ENCODE data around the gene ZBTB8B. TPM values are rescaled to one million over a fixed set of nuclear protein-coding genes. Genes with fewer than 3 reads are reported as not detected.
"Not testable (repeated sequence)": the region's sequence is repeated elsewhere in the genome, so short reads cannot be mapped to it uniquely, and the experiment has no call there.

Gene ZBTB8B
- total RNA-seq, 1 donor from 2014 or later: 0.57 TPM

DNA sequence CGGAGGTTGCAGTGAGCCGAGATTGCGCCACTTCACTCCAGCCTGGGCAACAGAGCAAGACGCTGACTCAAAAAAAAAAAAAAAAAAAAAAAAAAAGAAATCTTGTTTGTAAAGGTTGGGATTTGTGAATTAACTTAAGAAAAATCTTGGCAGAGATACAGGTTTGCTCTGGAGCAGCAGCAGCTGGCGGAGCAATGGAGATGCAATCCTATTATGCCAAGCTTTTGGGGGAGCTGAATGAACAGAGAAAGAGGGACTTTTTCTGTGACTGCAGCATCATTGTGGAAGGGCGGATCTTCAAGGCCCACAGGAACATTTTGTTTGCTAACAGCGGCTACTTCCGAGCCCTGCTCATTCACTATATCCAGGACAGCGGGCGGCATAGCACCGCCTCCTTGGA, 5.6 kb downstream of the ZBTB8B start:
- no peak for DNase-seq (ENCODE audit: low spot score)

DNA sequence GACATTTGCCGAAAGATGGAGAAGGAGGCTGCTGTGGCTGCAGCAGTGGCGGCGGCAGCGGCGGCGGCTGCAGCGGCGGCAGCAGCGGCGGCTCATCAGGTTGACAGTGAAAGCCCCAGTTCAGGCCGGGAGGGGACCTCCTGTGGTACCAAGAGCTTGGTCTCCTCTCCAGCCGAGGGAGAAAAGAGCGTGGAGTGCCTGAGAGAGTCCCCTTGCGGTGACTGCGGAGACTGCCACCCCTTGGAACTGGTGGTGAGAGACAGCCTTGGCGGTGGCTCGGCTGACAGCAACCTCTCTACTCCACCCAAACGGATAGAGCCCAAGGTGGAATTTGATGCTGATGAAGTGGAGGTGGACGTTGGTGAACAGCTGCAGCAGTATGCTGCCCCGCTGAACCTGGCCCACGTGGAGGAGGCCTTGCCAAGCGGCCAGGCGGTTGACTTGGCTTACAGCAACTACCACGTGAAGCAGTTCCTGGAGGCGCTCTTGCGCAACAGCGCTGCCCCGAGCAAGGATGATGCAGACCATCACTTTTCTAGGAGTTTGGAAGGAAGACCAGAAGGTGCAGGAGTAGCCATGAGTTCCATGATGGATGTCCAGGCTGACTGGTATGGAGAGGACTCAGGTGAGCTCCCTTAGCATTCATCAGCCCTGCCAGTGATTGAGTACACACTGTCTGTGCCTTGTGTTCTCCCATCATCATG, 6.3 kb downstream of the ZBTB8B start:
- DNase-seq (ENCODE audit: low spot score): no peak

DNA sequence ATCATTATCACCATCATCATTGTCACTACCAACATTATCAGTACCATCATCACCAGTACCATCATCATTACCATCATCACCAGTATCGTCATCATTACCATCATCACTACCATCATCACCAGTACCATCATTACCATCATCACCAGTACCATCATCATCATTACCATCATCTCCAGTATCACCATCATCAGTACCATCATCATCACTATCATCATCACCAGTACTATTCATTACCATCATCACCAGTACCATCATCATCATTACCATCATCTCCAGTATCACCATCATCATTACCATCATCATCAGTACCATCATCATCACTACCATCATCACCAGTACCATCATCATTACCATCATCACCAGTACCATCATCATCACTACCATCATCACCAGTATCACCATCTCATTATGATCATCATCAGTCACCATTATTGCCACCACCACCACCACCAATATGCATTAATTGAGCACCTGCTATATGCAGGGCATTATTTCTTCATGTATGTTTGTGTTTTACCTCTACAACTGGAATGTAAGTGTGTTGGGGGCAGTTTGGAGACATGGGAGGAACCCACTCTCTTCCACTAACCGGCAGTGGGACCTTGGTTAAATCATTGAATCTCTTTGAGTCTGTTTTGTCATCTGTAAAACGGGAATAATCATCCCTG, 7.0 kb downstream of the ZBTB8B start:
- DNase-seq (ENCODE audit: low spot score): no peak

DNA sequence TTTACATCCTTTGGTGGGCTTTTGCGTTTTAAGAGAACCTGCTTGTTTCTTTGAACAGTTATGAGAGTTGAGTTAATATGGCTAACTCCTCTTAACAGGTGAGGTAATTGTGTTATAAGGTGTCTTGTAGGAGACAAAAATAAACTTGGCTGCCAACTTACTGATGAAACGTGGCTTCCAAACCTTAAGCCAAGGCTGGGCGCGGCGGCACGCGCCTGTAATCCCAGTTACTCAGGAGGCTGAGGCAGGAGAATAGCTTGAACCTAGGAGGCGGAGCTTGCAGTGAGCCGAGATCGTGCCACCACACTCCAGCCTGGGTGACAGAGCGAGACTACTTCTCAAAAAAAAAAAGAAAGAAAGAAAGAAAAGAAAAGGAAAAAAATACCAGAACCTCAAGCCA, 8.1 kb downstream of the ZBTB8B start:
- not testable (repeated sequence) for DNase-seq (ENCODE audit: low spot score)

DNA sequence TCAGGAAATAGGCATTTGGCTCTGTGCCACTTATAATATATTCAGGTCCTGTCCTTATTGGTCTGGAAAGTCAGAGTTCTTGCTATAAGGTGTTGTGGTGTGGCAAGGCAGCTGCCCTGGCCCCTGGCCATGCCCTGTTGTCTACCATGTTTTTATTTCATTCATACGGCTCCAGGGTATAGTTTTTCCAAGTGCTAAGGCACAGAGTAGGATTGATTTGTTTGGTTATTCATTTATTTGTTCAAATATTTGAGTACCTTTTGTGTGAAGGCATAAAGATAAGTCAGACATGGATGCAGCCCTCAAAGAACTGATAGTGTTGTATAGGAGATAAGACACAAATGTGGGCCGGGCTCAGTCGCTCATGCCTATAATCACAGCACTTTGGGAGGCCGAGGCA, 10.1 kb downstream of the ZBTB8B start:
- DNase-seq (ENCODE audit: low spot score): no peak

DNA sequence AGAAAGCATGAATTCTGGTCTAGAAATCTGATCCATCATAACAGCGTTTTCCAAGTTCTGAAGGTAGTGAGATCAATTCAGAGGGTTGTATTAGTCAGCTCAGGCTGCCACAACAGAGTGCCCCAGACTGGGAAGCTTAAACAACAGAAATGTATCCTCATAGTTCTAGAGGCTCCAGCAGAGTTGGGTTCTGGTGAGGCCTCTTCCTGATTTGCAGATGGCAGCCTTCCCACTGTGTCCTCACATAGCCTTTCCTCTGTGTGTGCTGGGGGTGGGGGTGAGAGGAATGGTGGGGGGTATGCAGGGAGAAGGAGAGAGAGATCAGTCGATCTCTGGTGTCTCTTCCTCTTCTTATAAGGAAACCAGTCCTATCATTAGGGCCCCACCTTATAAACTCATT, 15.1 kb downstream of the ZBTB8B start:
- no peak for DNase-seq (ENCODE audit: low spot score)

DNA sequence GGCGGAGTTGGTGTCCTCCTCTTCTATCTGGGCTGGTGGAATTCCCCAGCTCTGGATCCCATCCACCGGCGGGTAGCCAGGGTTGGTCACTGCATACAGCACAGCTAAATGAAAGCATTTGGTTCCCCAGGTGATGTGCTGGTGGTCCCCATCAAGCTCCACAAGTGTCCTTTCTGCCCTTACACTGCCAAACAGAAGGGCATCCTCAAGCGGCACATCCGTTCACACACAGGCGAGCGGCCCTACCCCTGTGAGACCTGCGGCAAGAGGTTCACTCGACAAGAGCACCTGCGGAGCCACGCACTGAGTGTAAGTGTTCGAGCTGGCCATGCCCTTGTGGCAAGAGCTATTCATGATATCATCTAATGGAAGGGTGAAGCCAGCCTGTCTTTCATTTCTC, 15.9 kb downstream of the ZBTB8B start:
- DNase-seq (ENCODE audit: low spot score): no peak

DNA sequence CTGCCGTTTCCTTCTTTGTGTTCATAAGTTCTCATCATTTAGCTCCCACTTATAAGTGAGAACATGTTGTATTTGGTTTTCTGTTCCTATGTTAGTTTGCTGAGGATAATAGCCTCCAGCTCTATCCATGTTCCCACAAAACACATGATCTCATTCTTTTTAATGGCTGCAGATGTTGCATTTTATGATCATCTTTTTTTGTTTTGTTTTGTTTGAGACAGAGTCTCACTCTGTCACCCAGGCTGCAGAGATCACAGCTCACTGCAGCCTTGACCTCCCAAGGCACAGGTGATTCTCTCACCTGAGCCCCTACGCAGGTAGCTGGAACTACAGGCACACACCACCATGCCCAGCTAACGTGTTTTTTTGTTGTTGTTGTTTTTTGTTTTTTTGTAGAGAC, 16.9 kb downstream of the ZBTB8B start:
- not testable (repeated sequence) for DNase-seq (ENCODE audit: low spot score)

DNA sequence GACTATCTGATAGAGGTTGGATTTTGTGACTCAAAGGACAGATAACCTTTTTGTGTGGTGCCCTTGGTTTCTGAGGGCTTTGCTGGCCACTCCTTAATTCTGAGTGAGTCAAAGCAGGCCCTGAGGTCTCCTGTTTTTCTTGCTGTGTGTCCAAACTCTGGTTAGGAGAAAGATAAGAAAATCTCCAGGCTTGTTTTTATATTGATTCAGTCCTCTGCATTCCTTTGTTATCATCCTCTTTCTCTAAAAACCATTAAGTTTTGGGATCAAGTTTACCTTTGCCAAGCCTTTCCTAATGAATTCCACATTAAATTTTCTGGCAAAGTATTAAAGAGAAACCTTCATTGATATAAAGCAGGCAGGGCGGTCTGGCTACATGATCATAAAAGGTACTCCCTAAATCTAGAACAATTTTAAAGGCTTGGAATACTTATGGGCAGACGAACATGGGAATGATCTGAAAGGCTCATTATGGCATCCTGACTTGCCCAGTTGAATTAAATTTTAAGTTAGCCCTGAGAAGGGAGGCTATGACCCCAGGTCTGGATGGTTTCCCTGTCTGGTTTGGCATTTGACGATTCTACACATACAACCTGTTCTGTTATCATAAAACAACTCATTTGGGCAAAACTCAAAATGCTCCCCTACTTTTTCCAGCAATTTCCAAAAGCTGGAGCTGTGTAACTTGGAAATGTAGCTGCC, 20.8 kb downstream of the ZBTB8B start:
- DNase-seq (ENCODE audit: low spot score): no peak

DNA sequence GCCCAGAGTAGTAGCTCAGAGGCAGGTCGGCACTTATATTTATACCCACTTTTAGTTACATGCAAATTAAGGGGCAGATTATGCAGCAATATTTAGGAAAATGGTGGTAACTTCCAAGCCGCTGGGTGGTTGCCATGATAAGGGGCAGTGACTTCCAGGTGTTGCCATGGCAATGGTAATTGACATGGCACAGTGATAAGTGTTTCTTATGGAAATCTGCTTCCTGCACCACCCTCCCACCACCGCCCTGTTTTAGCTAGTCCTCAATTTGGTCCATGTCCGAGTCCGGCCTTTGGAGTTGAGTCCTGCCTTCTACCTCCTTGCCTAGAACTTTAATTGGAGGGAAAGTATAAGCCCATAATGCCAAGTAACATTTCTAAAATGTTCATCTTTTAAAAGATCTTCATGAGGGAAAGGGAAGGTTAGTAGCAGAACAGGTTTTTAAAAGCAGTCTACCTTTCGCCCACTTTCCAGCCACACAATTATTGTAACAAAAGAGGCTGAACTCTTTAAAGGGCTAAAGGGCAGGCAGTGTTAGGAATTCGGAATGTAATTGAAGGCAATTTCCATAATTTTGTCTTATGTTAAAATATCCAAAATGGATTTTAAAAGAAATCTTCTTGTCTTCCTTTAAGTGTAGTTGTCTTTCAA, 21.7 kb downstream of the ZBTB8B start:
- DNase-seq (ENCODE audit: low spot score): no peak

DNA sequence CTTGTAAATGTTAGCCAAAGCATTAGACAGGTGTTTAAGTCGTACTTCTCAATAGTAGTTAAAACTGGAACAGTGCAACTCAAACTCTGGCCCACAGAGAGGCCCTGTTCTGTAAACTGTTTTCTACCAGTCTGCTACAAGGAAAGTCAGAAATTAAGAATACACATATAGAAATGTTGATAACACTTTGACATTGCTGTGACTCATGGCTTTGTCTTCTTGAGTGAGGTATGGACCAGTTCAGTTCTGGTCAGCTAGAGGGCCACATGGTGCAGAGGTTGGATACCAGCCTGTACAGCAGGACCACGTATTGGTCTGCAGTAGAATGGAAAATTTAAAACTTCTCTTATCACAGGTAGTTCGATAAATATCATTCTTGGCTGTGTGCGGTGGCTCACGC, 22.3 kb downstream of the ZBTB8B start:
- DNase-seq (ENCODE audit: low spot score): no peak

DNA sequence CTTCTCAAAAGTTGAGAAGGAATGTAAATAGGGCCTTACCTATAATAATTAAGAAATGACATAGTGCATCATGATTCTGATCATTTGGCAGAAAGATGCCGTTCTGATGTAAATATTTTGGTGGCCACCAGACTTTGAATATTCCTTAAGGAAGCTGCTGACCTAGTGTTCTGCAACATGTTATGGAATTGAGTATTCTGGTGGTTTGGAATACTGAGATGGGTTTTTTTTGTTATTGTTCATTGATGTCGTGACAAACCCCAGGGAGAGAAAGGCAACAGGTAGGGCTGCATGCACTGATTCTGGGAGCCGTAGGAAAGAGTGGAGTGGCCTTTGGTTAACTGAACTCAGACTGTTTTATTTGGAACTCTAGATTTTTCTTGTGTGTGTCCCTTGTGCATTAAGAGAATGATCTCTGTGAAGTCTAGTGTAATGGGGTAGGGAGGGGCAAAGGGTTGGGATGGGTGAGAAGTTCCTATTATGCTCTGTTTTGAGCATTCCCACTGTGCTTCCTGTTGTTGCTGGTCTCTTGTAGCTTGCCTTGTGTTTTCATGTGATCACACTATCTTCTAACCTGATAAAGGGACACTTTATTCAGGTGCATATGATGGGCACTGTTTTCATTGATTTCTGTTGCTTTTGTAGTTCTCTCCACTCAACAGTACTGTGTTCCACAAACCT, 25.0 kb downstream of the ZBTB8B start:
- no peak for DNase-seq (ENCODE audit: low spot score)

DNA sequence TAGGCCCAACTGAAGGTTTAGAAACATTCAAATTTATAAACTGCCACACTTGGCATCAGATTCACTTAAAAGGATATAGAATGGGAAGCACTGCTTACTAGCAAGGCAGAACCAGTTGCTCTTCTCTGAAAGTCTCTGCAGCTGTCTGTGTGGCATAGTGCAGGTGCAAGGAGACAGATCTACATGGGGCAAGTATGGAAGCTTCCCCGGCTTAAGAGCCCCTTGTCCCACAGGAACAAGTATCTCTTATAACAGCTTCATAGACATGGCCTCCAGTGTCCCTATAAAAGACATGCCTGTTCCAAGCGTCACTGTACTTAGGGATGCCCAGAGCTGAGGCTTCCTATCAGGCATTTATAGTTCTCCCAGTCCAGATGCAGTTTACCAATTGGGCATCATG, 26.5 kb downstream of the ZBTB8B start:
- DNase-seq (ENCODE audit: low spot score): no peak

DNA sequence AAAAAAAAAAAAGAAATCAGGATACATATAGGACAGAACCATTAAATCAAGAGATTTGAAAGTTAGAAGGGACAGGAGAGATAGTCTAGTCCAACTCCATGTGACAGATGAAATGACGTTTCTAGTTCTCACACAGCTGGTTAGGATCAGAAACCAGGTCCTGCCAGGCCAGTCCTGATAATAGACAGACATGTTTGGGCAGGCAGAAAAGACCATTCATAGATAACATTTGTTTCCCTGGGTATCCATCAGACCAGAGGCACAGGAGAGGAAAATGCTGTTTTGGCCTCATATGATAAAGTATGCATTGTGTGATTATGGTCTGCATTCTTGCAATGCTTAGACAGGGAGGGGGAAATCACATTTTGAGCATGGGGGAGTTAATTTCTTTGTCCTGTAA, 29.3 kb downstream of the ZBTB8B start:
- no peak for DNase-seq (ENCODE audit: low spot score)

DNA sequence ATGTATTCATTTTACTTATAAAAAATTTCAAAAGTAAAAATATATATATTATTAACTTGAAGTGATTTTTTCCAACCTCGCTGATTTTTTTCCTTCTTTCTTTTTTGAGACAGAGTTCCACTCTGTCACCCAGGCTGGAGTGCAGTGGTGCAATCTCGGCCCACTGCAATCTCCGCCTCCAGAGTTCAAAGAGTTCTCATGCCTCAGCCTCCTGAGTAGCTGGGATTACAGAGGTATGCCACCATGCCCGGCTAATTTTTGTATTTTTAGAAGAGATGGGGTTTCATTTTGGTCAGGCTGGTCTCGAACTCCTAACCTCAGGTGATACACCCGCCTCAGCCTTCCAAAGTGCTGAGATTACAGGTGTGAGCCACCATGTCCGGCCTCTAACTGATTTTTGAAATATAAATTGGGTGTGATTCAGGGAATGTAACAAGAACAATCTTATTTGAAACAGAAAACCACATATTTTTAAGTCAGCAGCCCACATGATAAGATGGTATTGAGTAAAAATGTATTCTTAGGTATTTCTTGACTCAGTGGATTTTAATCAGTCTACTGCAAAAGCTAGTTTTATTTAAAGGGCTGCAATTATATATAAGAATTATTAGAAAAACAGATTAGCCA, 30.0 kb downstream of the ZBTB8B start:
- no peak for DNase-seq (ENCODE audit: low spot score)

DNA sequence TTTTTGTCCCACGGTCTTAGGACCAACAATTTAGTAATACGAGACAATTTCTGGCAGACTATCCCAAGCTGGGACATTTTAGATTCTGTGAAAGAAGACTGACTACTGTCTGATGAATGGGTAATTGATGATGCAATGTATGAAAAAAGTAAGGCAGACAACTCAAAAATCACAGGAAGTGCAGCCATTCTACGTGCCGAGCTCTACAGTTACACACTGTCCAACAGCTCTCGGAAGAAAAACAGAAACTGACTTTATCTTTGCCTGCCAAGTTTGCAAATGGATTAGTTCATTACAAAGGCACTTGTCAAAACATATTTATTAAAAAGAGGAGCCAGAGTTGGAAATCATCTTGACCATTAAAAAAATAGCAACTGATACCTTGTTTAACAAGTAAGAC, 31.3 kb downstream of the ZBTB8B start:
- DNase-seq (ENCODE audit: low spot score): no peak

DNA sequence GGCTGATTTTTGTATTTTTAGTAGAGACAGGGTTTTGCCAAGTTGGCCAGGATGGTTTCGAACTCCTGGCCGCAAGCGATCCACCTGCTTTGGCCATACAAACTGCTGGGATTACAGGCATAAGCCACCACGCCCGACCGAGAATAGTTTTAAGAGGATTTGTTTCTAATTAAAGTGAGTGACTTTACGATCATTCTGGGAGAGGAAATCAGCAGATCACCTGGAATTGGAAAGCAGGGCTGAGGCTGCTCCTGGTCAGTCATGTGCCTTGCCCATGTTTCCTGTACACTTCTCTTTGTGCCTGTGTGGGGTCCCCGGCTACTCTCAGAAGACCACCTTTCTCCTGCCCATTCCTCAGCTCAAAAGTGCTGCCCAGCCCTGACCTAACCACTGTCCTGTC, 33.9 kb downstream of the ZBTB8B start:
- no peak for DNase-seq (ENCODE audit: low spot score)

DNA sequence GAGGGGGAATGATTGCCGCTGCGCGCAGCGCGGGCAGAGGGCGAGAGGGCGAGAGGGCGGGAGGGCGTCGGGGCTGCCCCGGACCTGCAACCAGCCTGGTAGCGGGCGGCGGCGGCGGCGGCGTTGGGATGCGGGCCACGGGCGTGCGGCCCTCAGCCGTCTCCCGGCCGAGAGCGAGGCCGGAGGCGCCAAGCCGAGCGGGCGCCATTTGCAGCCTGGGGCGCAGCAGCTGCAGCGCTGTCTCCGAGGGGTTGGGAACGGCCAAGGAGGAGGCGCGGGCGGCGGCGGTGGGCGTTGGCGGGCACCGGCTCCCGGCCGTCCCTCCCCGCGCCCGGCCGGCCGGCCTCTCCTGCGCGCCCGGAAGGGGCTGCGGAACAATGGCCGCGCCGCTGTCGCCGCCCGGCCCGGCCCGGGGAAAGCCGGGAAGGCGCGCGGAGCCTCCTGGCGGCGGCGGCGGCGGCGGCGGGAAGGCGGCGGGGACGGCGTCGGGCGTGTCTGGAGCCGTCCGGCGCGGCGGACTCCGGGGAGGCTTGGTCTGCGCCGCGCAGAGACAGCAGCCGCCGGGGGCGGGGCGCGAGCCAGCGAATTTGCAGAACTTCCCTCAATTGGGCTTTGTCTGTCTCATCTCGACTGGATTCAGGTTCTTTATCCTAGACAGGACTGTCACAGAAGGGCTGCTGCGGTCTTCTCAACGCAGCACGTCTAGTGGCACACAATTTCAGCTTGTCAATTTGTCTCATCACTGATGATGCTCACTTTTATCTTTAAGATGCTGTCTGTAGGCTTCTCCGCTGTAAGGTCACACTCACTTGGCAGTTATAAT, 35.7 kb downstream of the ZBTB8B start:
- peak; percentile 52 for DNase-seq (ENCODE audit: low spot score)

DNA sequence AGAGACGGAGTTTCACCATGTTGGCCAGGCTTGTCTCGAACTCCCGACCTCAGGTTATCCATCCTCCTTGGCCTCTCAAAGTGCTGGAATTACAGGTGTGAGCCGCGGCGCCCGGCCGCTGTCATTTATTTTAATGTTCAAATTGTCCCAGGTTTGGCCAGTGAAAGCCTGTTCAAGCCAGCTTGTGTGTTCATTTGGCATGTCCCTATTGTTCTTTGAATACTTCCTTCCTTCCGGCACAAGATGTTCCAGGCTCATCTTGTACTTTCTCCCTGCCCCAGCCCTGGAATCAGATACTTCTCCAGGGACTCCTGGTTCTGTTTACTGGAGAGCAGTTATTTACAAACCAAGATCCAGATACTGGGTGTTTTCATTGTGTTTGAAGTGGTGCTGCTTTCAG, 37.0 kb downstream of the ZBTB8B start:
- DNase-seq (ENCODE audit: low spot score): no peak

DNA sequence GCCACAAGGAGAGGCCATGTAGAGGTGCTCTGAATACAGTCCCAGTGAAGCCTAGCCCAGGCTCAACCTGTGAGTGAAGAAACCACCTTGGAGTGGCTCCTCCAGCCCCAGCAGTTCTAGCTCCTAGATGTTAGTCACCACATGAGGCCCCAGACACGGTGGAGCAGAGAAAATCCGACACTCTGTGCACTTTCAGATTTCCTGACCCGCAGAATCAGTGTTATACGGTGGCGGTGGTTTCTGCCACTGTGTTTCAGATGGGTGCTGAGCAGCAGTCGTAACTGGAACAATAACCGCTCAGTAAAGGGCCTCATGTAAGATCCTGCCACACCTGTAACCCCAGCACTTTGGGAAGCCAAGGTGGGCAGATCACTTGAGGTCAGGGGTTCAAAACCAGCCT, 38.3 kb downstream of the ZBTB8B start:
- no peak for DNase-seq (ENCODE audit: low spot score)

DNA sequence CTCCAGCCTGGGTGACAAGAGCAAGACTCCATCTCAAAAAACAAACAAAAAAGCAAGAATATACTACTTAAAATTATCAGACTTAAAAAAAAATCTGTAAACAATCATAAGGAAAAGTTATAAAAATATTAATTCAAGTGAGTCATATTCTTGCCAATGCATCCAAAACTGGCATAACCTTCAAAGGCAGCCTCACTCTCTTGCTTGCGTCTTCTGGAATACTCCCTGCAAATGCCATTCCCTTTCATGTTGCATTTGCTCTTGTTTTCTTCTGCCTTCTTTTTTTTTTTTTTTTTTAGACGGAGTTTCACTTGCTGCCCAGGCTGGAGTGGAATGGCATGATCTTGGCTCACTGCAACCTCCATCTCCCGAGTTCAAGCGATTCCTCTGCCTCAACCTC, 42.1 kb downstream of the ZBTB8B start:
- no peak for DNase-seq (ENCODE audit: low spot score)

Data from ureter (tissue), 1 donor.